Activated CD8-positive, alpha-beta T cell treated with anti-CD3 and anti-CD28 coated beads for 36 hours (primary cell): ENCODE results near the gene XCL2. TPM values are rescaled to one million over a fixed set of nuclear protein-coding genes. Genes with fewer than 3 reads are reported as not detected.

Experiments
- ATAC-seq: fragments of 200-7000 bp; cut with Tn5 transposase; one replicate; pipeline ENCODE4 v1.10.0; 2021; ENCODE audit warnings: mild to moderate bottlenecking, moderate library complexity
- CTCF ChIA-PET: fragments of 350-600 bp; sonication (Branson Sonifier 250); formaldehyde crosslinking; loops from one replicate; lab custom pipeline; 2021; ENCODE audit warnings: antibody characterized with exemption; lab: Charles Lee
- POLR2A ChIA-PET: fragments of 350-600 bp; sonication (Branson Sonifier 250); formaldehyde crosslinking; loops from one replicate; lab custom pipeline; 2021; ENCODE audit warnings: antibody characterized with exemption; lab: Charles Lee
- DNase-seq: peaks from one replicate; pipeline ENCODE4 v3.0.0-alpha.2; 2020
- H3K27ac Mint-ChIP-seq: one replicate; pipeline ENCODE4 v1.8.0; 2021; ENCODE audit warnings: mild to moderate bottlenecking, mixed read lengths
- H3K27me3 Mint-ChIP-seq: one replicate; pipeline ENCODE4 v1.8.0; 2021; ENCODE audit warnings: mixed read lengths
- H3K36me3 Mint-ChIP-seq: one replicate; pipeline ENCODE4 v1.8.0; 2021; ENCODE audit warnings: low read depth, mixed read lengths
- H3K4me1 Mint-ChIP-seq: one replicate; pipeline ENCODE4 v1.8.0; 2021; ENCODE audit warnings: low read depth, mixed read lengths
- H3K4me3 Mint-ChIP-seq: one replicate; pipeline ENCODE4 v1.8.0; 2021; ENCODE audit warnings: mild to moderate bottlenecking, moderate library complexity, mixed read lengths
- H3K9me3 Mint-ChIP-seq: one replicate; pipeline ENCODE4 v1.8.0; 2021; ENCODE audit warnings: mixed read lengths
- CTCF ChIP-seq: fragments of 200-600 bp; IDR thresholded peaks from one replicate; pipeline ENCODE4 v1.8.0; 2022; ENCODE audit warnings: antibody characterized with exemption, mild to moderate bottlenecking
- intact Hi-C: fragments of 100-400 bp; cut with micrococcal nuclease; formaldehyde crosslinking; loops from one replicate; pipeline ENCODE4 v1.10.0; 2022
- total RNA-seq, 2 experiments: library from RNA; stranded (reverse); gene quantifications; one replicate each; pipeline ENCODE4 v1.2.3, GENCODE V29; 2021

Gene XCL2
- total RNA-seq, 2 experiments from 2014 or later, result 188 to 191 TPM

- DNase-seq, result no peak
- POLR2A ChIA-PET, result interaction anchor here (0.6 kb wide), 1 partner anchor 1144 kb away, joined by 5 read pairs; no protein-coding TSS in a partner anchor
- no peak overlapping the region for H3K4me3 Mint-ChIP-seq
- CTCF ChIA-PET, result interaction anchor here (0.6 to 3.0 kb wide), 3 partner anchors 15 to 117 kb away, joined by 3 to 9 read pairs (median 5); no protein-coding TSS in a partner anchor
- no peak for TF ChIP-seq CTCF
- no peaks in the 10 kb centered on the region for H3K9me3 Mint-ChIP-seq
- peak overlapping the region; percentile 6 for H3K27ac Mint-ChIP-seq
- no peak for ATAC-seq
- intact Hi-C loops, result loop anchor here (5.0 kb wide), 2 partner anchors 44 to 114 kb away; no protein-coding TSS in a partner anchor
- H3K27me3 Mint-ChIP-seq, result no peaks in the 10 kb centered on the region
- no peaks in the 10 kb centered on the region for H3K36me3 Mint-ChIP-seq
- peaks cover 59% of the 10 kb centered on the region for H3K4me1 Mint-ChIP-seq
Observed at GRCh38 chr1:168556647-168557046, 12.8 kb upstream of the XCL2 start.

GRCh38 chr1:168555508-168556046 lies 11.8 kb upstream of the XCL2 start:
- no peak for TF ChIP-seq CTCF
- Mint-ChIP-seq H3K27me3 (no peaks in the 10 kb centered on the region), H3K27ac (peak overlapping the region; percentile 93), H3K36me3 (no peaks in the 10 kb centered on the region), H3K9me3 (no peaks in the 10 kb centered on the region), H3K4me1 (peaks cover 63% of the 10 kb centered on the region), H3K4me3 (peak overlapping the region; percentile 46)
- ChIA-PET POLR2A (interaction anchor here (1.5 kb wide), 1 partner anchor 37 kb away, joined by 4 read pairs; no protein-coding TSS in a partner anchor), CTCF (interaction anchor here (3.0 to 3.6 kb wide), 2 partner anchors 10 to 116 kb away, joined by 9 to 12 read pairs; no protein-coding TSS in a partner anchor)
- intact Hi-C loops, result loop anchor here (5.0 kb wide), 2 partner anchors 43 to 113 kb away; no protein-coding TSS in a partner anchor
- ATAC-seq (no peak), DNase-seq (no peak)

GRCh38 chr1:168554603-168555483 lies 11.0 kb upstream of the XCL2 start:
- Mint-ChIP-seq H3K4me1 (peaks cover 63% of the 10 kb centered on the region), H3K9me3 (no peaks in the 10 kb centered on the region), H3K27ac (peak overlapping the region; percentile 93), H3K36me3 (no peaks in the 10 kb centered on the region), H3K27me3 (no peaks in the 10 kb centered on the region), H3K4me3 (peak overlapping the region; percentile 46)
- ChIA-PET CTCF (interaction anchor here (0.8 to 3.6 kb wide), 8 partner anchors 10 to 115 kb away, joined by 3 to 12 read pairs (median 3); no protein-coding TSS in a partner anchor), POLR2A (interaction anchor here (0.6 to 1.5 kb wide), 4 partner anchors 19 to 407 kb away, joined by 3 to 5 read pairs (median 4); no protein-coding TSS in a partner anchor)
- intact Hi-C loops, result loop anchor here (5.0 kb wide), 2 partner anchors 43 to 113 kb away; no protein-coding TSS in a partner anchor
- no peak for TF ChIP-seq CTCF
- DNase-seq (peak; percentile 20), ATAC-seq (no peak)

GRCh38 chr1:168553680-168554553 lies 10.1 kb upstream of the XCL2 start:
- Mint-ChIP-seq H3K27me3 (no peaks in the 10 kb centered on the region), H3K36me3 (peaks cover 2% of the 10 kb centered on the region), H3K9me3 (no peaks in the 10 kb centered on the region), H3K4me1 (peaks cover 63% of the 10 kb centered on the region), H3K4me3 (peak overlapping the region; percentile 46), H3K27ac (peak overlapping the region; percentile 93)
- TF ChIP-seq CTCF, result no peak
- ATAC-seq, result peak; percentile 68
- intact Hi-C loops, result no loop called here
- peak; percentile 75 for DNase-seq
- ChIA-PET CTCF (interaction anchor here (0.8 to 3.6 kb wide), 9 partner anchors 9 to 114 kb away, joined by 3 to 12 read pairs (median 3); no protein-coding TSS in a partner anchor), POLR2A (interaction anchor here (0.7 to 1.5 kb wide), 5 partner anchors 18 to 1241 kb away, joined by 3 to 5 read pairs (median 4); partner anchors contain the start of gene METTL18)
